A549 (cell line): Measurements from ENCODE around the gene RANBP2. TPM values are rescaled to one million over a fixed set of nuclear protein-coding genes. Genes with fewer than 3 reads are reported as not detected.
"Not testable (repeated sequence)": the region's sequence is repeated elsewhere in the genome, so short reads cannot be mapped to it uniquely, and the experiment has no call there.

Experiments used
- ATAC-seq, 2 experiments: fragments of 200-7000 bp in 1 of 2; fragments of >200 bp in 1 of 2; cut with Nextera tagmentation in 1 of 2; cut with Tn5 transposase in 1 of 2; 3 replicates each; pipeline versions ENCODE4 v1.8.0 to v1.9.1; 2018 to 2020; ENCODE audit warnings: mild to moderate bottlenecking in 1 of 2, moderate library complexity in 1 of 2
- CTCF ChIA-PET: fragments of 300-600 bp; sonication (Branson Sonifier 250); formaldehyde crosslinking; extraction: SDS; loops from one replicate; lab custom pipeline; 2021; ENCODE audit warnings: antibody characterized with exemption, inconsistent platforms; lab: Yijun Ruan, JAX
- POLR2A ChIA-PET: fragments of 350-600 bp; formaldehyde crosslinking; extraction: SDS; loops from one replicate; lab custom pipeline; 2021; ENCODE audit warnings: antibody characterized with exemption, inconsistent platforms; lab: Yijun Ruan, JAX
- DNase-seq, 2 experiments: peaks; one replicate each; pipeline versions ENCODE4 v3.0.0 to v3.0.0-alpha.2; 2011 to 2016; ENCODE audit warnings: low read depth in 1 of 2, low spot score in 1 of 2
- FAIRE-seq: peaks from 2 replicates; lab custom pipeline; 2011; peaks lifted over from hg19 to GRCh38; lab: Jason Lieb, UNC
- H3K27ac ChIP-seq, 2 experiments: fragments of >200 bp; sonication (Bioruptor Twin); formaldehyde crosslinking; 3 replicates each; pipeline ENCODE4 v1.5.1; 2016 to 2017
- H3K4me1 ChIP-seq: fragments of >200 bp; sonication (Bioruptor Twin); formaldehyde crosslinking; 3 replicates; pipeline ENCODE4 v1.6.1; 2016
- H3K4me2 ChIP-seq: fragments of >200 bp; sonication (Bioruptor Twin); formaldehyde crosslinking; 3 replicates; pipeline ENCODE4 v1.6.1; 2016
- H3K4me3 ChIP-seq: fragments of >200 bp; sonication (Bioruptor Twin); formaldehyde crosslinking; 3 replicates; pipeline ENCODE4 v1.5.1; 2016
- H3K9me3 ChIP-seq: fragments of >200 bp; sonication (Bioruptor Twin); formaldehyde crosslinking; 3 replicates; pipeline ENCODE4 v1.6.1; 2016
- CHD4 ChIP-seq: fragments of 200-600 bp; sonication (generic); IDR thresholded peaks from 2 replicates; pipeline ENCODE4 v1.6.1; 2016; ENCODE audit warnings: antibody characterized with exemption, mild to moderate bottlenecking, borderline replicate concordance
- ESRRA ChIP-seq: fragments of 150-350 bp; IDR thresholded peaks from 2 replicates; pipeline ENCODE4 v1.6.1; 2014; ENCODE audit warnings: mild to moderate bottlenecking, low read length, borderline replicate concordance
- FOSB ChIP-seq: fragments of 250-450 bp; sonication (Bioruptor Pico); IDR thresholded peaks from 2 replicates; pipeline ENCODE4 v1.5.0; 2020; ENCODE audit warnings: mild to moderate bottlenecking, moderate library complexity
- FOSL2 ChIP-seq, 2 experiments: fragments of 450-650 bp in 1 of 2; fragments of >200 bp in 1 of 2; sonication (Bioruptor Twin) in 1 of 2; formaldehyde crosslinking; IDR thresholded peaks; 2 replicates each; pipeline versions ENCODE4 v1.5.0 to v1.6.1; 2016 to 2020; ENCODE audit warnings: mild to moderate bottlenecking in 1 of 2, moderate library complexity in 1 of 2
- HDAC2 ChIP-seq: fragments of 200-600 bp; sonication (generic); IDR thresholded peaks from 2 replicates; pipeline ENCODE4 v1.6.1; 2016
- HOXB5 ChIP-seq: fragments of 250-450 bp; sonication (Bioruptor Pico); IDR thresholded peaks from 2 replicates; pipeline ENCODE4 v1.5.0; 2020; ENCODE audit warnings: mild to moderate bottlenecking, moderate library complexity
- JUN ChIP-seq, 2 experiments: fragments of >200 bp; sonication (Bioruptor Twin); formaldehyde crosslinking; IDR thresholded peaks; 2 replicates in 1 of 2; 3 replicates in 1 of 2; pipeline ENCODE4 v1.6.1; 2016 to 2017
- JUNB ChIP-seq: fragments of >200 bp; sonication (Bioruptor Twin); formaldehyde crosslinking; IDR thresholded peaks from 2 replicates; pipeline ENCODE4 v1.6.1; 2016
- KDM1A ChIP-seq: fragments of 200-600 bp; sonication (generic); IDR thresholded peaks from 2 replicates; pipeline ENCODE4 v1.6.1; 2016; ENCODE audit warnings: low read depth, mild to moderate bottlenecking
- MAFK ChIP-seq: fragments of 450-650 bp; IDR thresholded peaks from 2 replicates; pipeline ENCODE4 v1.6.1; 2014; ENCODE audit not compliant: partially characterized antibody
- MAZ ChIP-seq: fragments of 150-350 bp; IDR thresholded peaks from 2 replicates; pipeline ENCODE4 v1.6.1; 2014; ENCODE audit warnings: antibody characterized with exemption, low read depth, low read length, borderline replicate concordance
- MYC ChIP-seq: IDR thresholded peaks from 2 replicates; pipeline ENCODE4 v1.6.1; 2012; ENCODE audit warnings: mild to moderate bottlenecking, inconsistent platforms, low read length, improper control_type of control experiment, borderline replicate concordance
- RAD21 ChIP-seq, 2 experiments: fragments of >200 bp in 1 of 2; sonication (Bioruptor Twin) in 1 of 2; formaldehyde crosslinking in 1 of 2; IDR thresholded peaks in 1 of 2; conservative IDR thresholded peaks in 1 of 2; 2 replicates in 1 of 2; 3 replicates in 1 of 2; pipeline ENCODE4 v1.6.1; 2012 to 2018; ENCODE audit warnings: inconsistent platforms in 1 of 2
- SREBF2 ChIP-seq: fragments of 450-650 bp; IDR thresholded peaks from 2 replicates; pipeline ENCODE4 v1.6.1; 2014; ENCODE audit warnings: mild to moderate bottlenecking, moderate library complexity
- TFCP2L1 ChIP-seq: fragments of 250-450 bp; sonication (Bioruptor Pico); IDR thresholded peaks from 2 replicates; pipeline ENCODE4 v1.5.0; 2021; ENCODE audit warnings: mild to moderate bottlenecking
- ZC3H11A ChIP-seq: fragments of 450-650 bp; IDR thresholded peaks from 2 replicates; pipeline ENCODE4 v1.6.1; 2014; ENCODE audit warnings: antibody characterized with exemption, mild to moderate bottlenecking
- ZNF302 ChIP-seq: fragments of 250-450 bp; sonication (Bioruptor Pico); IDR thresholded peaks from 2 replicates; pipeline ENCODE4 v1.9.0; 2021; ENCODE audit warnings: inconsistent platforms, mild to moderate bottlenecking, moderate library complexity
- WGBS: methylation state at CpG from one replicate; pipeline ENCODE4 v1.1.6; 2017; ENCODE audit errors: missing lambda C conversion rate; 5-methylcytosine and 5-hydroxymethylcytosine counted together
- polyA plus RNA-seq, 4 experiments: library from polyadenylated mRNA; depleted of rRNA in 3 of 4; stranded (reverse); fragments of >200 nt; fragmentation: RNase III in 1 of 4; extraction: RNeasy Plus Mini Kit Qiagen cat#74134 plus additional on column Dnase treatment in 1 of 4; gene quantifications; 2 replicates in 3 of 4; 3 replicates in 1 of 4; pipeline ENCODE4 v1.2.3, GENCODE V29; 2011 to 2017
- TF ChIP-seq, protein P1 (sequence below): fragments of >200 bp; sonication (Bioruptor Twin); formaldehyde crosslinking; IDR thresholded peaks from 2 replicates; pipeline ENCODE4 v1.6.1; 2016
- TF ChIP-seq, protein P2 (sequence below): fragments of 150-350 bp; IDR thresholded peaks from 2 replicates; pipeline ENCODE4 v1.6.1; 2014; ENCODE audit warnings: low read depth, mild to moderate bottlenecking, low read length
- TF ChIP-seq, protein P3 (sequence below): fragments of 250-450 bp; sonication (Bioruptor Pico); IDR thresholded peaks from 2 replicates; pipeline ENCODE4 v1.5.0; 2021; ENCODE audit warnings: mild to moderate bottlenecking, moderate library complexity, borderline replicate concordance
- TF ChIP-seq, protein P4 (sequence below): fragments of 200-600 bp; sonication (generic); IDR thresholded peaks from 2 replicates; pipeline ENCODE4 v1.6.1; 2016; ENCODE audit warnings: antibody characterized with exemption, mild to moderate bottlenecking, moderate library complexity
- TF ChIP-seq, protein P5 (sequence below): IDR thresholded peaks from 2 replicates; pipeline ENCODE4 v1.6.1; 2012

The RANBP2 gene
- polyA plus RNA-seq, 2 of the 4 experiments (the other 2 are of a cell fraction), result 16.5 to 30.9 TPM

DNA sequence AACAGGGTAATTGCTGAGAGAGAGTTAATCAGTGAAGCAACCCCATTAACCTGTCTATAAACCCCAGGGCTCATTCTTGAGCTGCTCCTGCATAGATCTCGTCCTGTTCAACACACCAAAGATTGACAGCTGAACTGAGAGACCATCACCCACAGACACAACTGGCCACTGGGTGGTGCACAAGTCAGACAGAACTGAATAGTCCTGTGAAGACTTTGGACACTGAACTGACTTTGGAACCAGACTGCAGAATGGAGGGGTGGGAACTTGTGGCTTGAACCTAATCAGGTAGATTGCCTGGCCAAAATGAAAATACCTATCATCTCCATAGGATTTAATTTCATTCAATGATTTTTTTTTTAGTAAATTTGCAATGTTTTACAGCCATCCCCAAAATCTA, 29.3 kb upstream of the RANBP2 start:
- DNase-seq, H3K4me3 ChIP-seq, FAIRE-seq, H3K4me1 ChIP-seq, H3K27ac ChIP-seq, H3K9me3 ChIP-seq, POLR2A ChIA-PET, CTCF ChIA-PET, H3K4me2 ChIP-seq: not testable (repeated sequence)
- peak in 1 of 2 experiments; percentile 10; a peak in 1 of 5 replicates for TF ChIP-seq RAD21 (conservative IDR thresholded peaks at IDR 0.05 in 1 of 2, IDR thresholded peaks at IDR 0.05 in 1 of 2)
- WGBS, result no CpG with 5 or more reads among the region's 1 CpG
- peak; percentile 97 to 99 for ATAC-seq

DNA sequence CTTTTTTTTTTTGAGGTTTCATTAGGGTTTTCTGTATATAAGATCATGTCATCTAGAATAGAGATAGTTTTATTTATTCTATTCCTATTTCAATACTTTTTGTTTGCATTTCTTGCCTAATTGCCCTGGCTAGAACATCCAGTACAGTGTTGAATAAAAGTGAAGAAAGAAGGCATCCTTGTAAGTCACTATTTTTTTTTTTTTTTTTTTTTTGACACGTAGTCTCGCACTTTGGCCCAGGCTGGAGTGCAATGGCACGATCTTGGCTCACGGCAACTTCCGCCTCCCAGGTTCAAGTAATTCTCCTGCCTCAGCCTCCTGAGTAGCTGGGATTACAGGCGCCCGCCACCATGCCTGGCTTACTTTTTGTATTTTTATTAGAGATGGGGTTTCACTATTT, 27.8 kb upstream of the RANBP2 start:
- ChIA-PET CTCF (no interaction called here), POLR2A (no interaction called here)
- H3K27ac ChIP-seq, result no peak overlapping the region
- FAIRE-seq (no peak), DNase-seq (no peak), ATAC-seq (no peak)
- WGBS, result 97% methylated on average over 7 of the region's 7 CpGs
- no peak overlapping the region for H3K4me3 ChIP-seq
- no peak overlapping the region for H3K4me2 ChIP-seq
- no peak for TF ChIP-seq SREBF2
- TF ChIP-seq ESRRA, result no peak
- no peak for TF ChIP-seq FOSB (CRISPR knock-in tag)
- TF ChIP-seq FOSL2 (IDR thresholded peaks at IDR 0.05), result no peak
- no peak for TF ChIP-seq FOSL2 (CRISPR knock-in tag; IDR thresholded peaks at IDR 0.05)
- TF ChIP-seq JUN (IDR thresholded peaks at IDR 0.05), result no peak
- no peak for TF ChIP-seq MYC
- no peaks in the 10 kb centered on the region for H3K4me1 ChIP-seq
- no peaks in the 10 kb centered on the region for H3K9me3 ChIP-seq

DNA sequence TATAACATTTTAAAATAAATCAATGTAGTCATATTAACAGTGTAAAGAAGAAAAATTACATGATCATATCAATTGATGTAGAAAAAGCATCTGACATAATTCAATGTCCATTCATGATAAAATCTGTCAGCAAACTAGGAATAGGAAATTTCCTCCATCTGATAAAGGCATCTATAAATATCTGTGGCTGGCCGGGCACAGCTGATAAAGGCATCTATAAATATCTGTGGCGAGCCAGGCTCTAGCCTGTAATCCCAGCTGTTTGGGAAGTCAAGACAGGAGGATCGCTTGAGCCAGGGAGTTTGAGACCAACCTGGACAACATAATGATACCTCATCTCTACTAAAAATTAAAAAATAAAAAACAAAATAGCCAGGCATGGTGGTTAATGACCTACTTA, 18.1 kb upstream of the RANBP2 start:
- DNase-seq (no peak), FAIRE-seq (no peak), ATAC-seq (no peak)
- POLR2A ChIA-PET, result no interaction called here
- H3K4me2 ChIP-seq, result no peak overlapping the region
- H3K27ac ChIP-seq, result no peak overlapping the region
- no peaks in the 10 kb centered on the region for H3K4me1 ChIP-seq
- no peaks in the 10 kb centered on the region for H3K9me3 ChIP-seq
- 80% methylated on average over 3 of the region's 3 CpGs for WGBS
- no peak for TF ChIP-seq HOXB5 (CRISPR knock-in tag)
- no peak for TF ChIP-seq KDM1A
- TF ChIP-seq, protein P1, sequence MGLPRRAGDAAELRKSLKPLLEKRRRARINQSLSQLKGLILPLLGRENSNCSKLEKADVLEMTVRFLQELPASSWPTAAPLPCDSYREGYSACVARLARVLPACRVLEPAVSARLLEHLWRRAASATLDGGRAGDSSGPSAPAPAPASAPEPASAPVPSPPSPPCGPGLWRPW, result no peak
- TF ChIP-seq, protein P2, sequence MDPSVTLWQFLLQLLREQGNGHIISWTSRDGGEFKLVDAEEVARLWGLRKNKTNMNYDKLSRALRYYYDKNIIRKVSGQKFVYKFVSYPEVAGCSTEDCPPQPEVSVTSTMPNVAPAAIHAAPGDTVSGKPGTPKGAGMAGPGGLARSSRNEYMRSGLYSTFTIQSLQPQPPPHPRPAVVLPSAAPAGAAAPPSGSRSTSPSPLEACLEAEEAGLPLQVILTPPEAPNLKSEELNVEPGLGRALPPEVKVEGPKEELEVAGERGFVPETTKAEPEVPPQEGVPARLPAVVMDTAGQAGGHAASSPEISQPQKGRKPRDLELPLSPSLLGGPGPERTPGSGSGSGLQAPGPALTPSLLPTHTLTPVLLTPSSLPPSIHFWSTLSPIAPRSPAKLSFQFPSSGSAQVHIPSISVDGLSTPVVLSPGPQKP, result no peak
- TF ChIP-seq, protein P3, sequence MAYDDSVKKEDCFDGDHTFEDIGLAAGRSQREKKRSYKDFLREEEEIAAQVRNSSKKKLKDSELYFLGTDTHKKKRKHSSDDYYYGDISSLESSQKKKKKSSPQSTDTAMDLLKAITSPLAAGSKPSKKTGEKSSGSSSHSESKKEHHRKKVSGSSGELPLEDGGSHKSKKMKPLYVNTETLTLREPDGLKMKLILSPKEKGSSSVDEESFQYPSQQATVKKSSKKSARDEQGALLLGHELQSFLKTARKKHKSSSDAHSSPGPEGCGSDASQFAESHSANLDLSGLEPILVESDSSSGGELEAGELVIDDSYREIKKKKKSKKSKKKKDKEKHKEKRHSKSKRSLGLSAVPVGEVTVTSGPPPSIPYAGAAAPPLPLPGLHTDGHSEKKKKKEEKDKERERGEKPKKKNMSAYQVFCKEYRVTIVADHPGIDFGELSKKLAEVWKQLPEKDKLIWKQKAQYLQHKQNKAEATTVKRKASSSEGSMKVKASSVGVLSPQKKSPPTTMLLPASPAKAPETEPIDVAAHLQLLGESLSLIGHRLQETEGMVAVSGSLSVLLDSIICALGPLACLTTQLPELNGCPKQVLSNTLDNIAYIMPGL (CRISPR knock-in tag), result no peak
- TF ChIP-seq, protein P4, sequence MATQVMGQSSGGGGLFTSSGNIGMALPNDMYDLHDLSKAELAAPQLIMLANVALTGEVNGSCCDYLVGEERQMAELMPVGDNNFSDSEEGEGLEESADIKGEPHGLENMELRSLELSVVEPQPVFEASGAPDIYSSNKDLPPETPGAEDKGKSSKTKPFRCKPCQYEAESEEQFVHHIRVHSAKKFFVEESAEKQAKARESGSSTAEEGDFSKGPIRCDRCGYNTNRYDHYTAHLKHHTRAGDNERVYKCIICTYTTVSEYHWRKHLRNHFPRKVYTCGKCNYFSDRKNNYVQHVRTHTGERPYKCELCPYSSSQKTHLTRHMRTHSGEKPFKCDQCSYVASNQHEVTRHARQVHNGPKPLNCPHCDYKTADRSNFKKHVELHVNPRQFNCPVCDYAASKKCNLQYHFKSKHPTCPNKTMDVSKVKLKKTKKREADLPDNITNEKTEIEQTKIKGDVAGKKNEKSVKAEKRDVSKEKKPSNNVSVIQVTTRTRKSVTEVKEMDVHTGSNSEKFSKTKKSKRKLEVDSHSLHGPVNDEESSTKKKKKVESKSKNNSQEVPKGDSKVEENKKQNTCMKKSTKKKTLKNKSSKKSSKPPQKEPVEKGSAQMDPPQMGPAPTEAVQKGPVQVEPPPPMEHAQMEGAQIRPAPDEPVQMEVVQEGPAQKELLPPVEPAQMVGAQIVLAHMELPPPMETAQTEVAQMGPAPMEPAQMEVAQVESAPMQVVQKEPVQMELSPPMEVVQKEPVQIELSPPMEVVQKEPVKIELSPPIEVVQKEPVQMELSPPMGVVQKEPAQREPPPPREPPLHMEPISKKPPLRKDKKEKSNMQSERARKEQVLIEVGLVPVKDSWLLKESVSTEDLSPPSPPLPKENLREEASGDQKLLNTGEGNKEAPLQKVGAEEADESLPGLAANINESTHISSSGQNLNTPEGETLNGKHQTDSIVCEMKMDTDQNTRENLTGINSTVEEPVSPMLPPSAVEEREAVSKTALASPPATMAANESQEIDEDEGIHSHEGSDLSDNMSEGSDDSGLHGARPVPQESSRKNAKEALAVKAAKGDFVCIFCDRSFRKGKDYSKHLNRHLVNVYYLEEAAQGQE, result no peak
- TF ChIP-seq ZNF302, result no peak
- no peak for TF ChIP-seq JUNB
- no peak for TF ChIP-seq SREBF2
- no peak for TF ChIP-seq FOSL2 (IDR thresholded peaks at IDR 0.05)
- TF ChIP-seq FOSL2 (CRISPR knock-in tag; IDR thresholded peaks at IDR 0.05), result no peak
- TF ChIP-seq MAZ, result no peak
- TF ChIP-seq, protein P5, sequence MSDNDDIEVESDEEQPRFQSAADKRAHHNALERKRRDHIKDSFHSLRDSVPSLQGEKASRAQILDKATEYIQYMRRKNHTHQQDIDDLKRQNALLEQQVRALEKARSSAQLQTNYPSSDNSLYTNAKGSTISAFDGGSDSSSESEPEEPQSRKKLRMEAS, result no peak
- TF ChIP-seq HDAC2, result no peak
- TF ChIP-seq TFCP2L1 (CRISPR knock-in tag), result no peak
- no peak for TF ChIP-seq CHD4
- TF ChIP-seq MAFK, result no peak
- no peak for TF ChIP-seq ZC3H11A
- TF ChIP-seq, all 56 proteins: peak for 0
- no peak overlapping the region for H3K4me3 ChIP-seq
- CTCF ChIA-PET, result no interaction called here
